ENCODE measurements around the gene ELL2.
"Not testable (repeated sequence)": the region's sequence is repeated elsewhere in the genome, so short reads cannot be mapped to it uniquely, and the experiment has no call there.

ELL2 gene

GRCh38 chr5:95931079-95931833 lies 30.4 kb downstream of the ELL2 start:
- DNase-seq (ENCODE audit: low read depth in 2 of 3, low spot score in 2 of 3), result no peak

DNA sequence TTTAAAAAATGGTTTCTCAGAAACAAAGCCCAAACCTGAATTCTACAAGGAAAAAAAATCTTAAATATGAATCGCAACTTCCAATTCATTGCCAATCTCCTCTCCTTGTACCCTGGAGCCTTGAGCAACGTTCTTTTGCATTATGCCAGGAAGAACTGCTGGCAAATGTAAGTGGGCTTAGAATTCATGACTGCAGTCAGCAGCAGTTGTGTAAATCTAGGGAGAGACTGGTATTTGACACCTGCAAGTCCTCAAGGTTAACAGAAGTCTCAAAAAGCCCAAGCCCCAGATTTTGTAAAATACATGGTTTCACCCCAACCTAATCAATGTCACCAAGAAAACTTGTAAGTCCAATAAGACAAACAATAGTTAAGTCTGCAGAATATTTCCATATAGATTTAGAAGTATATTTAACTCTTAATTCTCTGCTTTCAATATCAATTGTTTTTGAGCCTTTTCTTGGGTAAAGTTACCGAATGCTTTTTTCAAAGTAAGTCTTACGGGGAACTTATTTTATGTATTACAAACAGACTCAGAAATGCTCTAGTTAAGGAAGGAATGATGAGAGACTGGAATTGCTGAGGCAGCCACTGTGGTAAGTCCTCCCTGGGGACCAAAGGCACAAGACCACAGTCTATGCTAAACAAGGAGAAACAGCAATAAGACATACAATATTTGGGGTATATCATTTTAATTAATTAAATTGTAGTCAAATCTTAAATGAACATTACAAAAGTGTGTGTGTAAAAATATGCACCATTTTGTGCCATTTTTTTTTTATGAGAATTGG lies 31.3 kb downstream of the ELL2 start:
- no peak for DNase-seq (ENCODE audit: low read depth in 2 of 3, low spot score in 2 of 3)

DNA sequence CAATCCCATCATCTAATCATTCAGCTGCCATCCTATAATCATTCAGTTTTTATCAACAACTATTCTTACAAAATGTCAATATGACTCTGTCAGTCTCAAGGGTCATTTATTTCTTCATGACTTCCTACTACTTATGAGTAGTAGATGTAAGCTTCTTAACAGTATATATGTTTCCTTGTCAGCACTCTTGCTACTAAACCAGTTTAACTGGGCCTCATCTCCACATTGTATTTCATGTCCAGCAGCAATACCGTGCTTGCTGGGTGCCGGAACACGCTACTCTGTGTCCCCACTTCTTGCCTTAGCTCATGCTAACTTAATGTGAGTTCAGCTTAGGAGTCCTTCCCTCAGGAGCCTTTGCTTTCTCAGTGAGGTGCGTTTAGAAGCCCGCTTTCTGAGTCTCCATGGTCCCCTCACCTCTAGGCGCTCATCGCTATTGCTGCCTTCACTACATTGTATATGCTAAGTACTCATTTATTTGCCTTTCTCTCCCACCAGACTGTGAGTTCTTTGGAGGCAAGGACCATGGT lies 32.9 kb downstream of the ELL2 start:
- no peak for DNase-seq (ENCODE audit: low read depth in 2 of 3, low spot score in 2 of 3)

DNA sequence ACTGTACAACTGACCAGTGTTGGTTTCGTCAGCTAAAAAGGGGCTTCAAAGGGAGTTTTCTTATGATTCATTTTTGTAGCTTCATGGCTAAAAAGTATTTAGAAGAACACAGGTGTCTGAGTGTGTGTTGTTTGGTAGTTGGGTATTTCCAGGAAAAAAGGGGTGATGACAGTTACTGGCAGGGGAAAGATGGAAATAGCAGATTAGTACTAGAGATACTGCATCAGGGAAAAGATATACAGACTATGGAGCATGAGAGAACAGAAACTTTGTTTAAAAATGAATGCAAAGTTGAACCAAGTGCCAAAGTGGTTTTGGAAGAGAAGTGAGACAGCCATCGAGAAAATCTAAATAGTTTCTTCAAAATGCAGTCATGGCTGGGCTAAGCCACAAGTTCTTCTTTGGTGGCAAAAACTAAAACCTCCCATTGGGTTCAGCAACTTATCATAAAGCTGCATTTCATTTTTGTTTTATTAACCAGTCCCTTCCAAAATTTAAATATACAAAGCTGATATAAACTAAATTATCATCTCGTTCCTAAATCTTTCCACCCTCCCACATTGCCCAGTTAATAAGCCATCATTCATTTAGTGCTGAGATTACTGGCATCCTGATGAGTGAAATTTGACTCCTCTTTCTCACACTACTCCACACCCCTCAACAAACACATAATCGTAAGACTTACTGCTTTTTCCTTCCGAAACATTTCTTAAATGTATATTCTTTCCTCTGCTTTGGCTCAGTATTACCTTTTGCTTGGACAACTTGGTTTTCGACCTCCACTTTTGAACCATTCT lies 33.5 kb downstream of the ELL2 start:
- no peak for DNase-seq (ENCODE audit: low read depth in 2 of 3, low spot score in 2 of 3)

- not testable (repeated sequence) for DNase-seq (ENCODE audit: low read depth in 2 of 3, low spot score in 2 of 3)
These were observed 34.4 kb downstream of the ELL2 start for GRCh38 chr5:95927300-95927699.

DNA sequence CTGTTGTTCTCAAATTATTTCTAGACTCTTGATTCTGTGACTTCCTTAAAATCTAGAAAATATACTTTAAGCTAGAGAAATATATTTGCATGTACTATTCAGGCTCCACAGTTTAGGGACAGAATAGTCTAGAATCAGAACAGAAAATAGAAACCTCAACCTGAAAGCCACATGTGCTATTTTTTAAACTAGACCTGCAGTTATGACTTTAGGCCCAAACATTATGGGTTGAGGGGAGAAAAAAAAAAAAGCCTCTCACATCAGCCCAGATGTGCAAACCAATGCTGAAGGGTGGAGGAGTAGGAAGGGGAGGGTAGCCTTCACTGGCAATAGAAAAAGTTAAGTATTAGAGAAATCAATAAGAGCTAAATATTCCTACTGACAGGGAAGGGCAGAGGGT lies 35.7 kb downstream of the ELL2 start:
- no peak for DNase-seq (ENCODE audit: low read depth in 2 of 3, low spot score in 2 of 3)

- DNase-seq (ENCODE audit: low read depth in 2 of 3, low spot score in 2 of 3), result no peak
These were observed 36.3 kb downstream of the ELL2 start for GRCh38 chr5:95925378-95925744.

GRCh38 chr5:95924720-95925377 lies 36.8 kb downstream of the ELL2 start:
- DNase-seq (ENCODE audit: low read depth in 2 of 3, low spot score in 2 of 3), result no peak

GRCh38 chr5:95923918-95924544 lies 37.6 kb downstream of the ELL2 start:
- no peak for DNase-seq (ENCODE audit: low read depth in 2 of 3, low spot score in 2 of 3)

- no peak for DNase-seq (ENCODE audit: low read depth in 2 of 3, low spot score in 2 of 3)
These were observed 38.9 kb downstream of the ELL2 start for GRCh38 chr5:95922798-95923197.

DNA sequence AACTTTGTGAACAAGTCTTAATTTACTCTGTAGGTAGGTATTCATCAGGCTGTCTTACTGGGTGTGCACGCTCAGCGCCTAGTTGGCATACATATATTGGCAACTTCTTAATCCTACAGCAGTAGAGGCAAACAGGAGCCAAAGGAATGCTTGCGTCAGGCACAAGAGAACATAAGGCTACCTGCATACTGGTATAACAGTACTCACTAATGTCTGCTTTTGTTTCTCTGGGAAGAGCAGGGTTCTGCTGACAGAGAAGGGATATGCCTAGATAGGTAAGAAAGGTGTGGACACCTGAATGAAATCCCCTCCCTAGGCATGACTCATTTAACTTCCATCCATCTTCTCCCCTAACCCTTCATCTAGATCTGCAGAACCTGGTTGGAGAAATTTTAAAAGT lies 40.1 kb downstream of the ELL2 start:
- no peak for DNase-seq (ENCODE audit: low read depth in 2 of 3, low spot score in 2 of 3)

GRCh38 chr5:95920822-95921221 lies 40.8 kb downstream of the ELL2 start:
- DNase-seq (ENCODE audit: low read depth in 2 of 3, low spot score in 2 of 3), result no peak

- DNase-seq (ENCODE audit: low read depth in 2 of 3, low spot score in 2 of 3), result no peak
These were observed 42.0 kb downstream of the ELL2 start for GRCh38 chr5:95919658-95920057.

- DNase-seq (ENCODE audit: low read depth in 2 of 3, low spot score in 2 of 3), result no peak
These were observed 43.1 kb downstream of the ELL2 start for GRCh38 chr5:95918421-95919006.

DNA sequence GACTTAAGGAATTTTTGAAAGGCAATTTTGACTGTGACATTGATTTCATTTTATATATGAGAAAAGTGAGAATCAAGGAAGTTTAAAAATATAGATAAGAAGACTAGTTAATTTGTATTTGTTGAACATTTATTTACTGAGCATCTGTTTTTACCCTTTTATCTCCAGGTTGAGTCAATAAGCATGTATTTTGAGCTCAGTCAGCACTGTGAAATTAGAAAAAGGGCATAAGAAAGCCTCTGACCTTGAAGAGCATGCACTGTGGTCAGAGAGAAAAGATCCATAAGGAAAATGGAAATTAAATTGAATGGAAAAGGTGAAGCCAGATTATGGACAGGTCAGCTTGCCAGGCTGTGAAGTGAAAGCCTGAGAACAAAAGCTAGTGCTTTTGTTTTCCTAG lies 44.4 kb downstream of the ELL2 start:
- no peak for DNase-seq (ENCODE audit: low read depth in 2 of 3, low spot score in 2 of 3)

GRCh38 chr5:95916687-95917085 lies 45.0 kb downstream of the ELL2 start:
- no peak for DNase-seq (ENCODE audit: low read depth in 2 of 3, low spot score in 2 of 3)

DNA sequence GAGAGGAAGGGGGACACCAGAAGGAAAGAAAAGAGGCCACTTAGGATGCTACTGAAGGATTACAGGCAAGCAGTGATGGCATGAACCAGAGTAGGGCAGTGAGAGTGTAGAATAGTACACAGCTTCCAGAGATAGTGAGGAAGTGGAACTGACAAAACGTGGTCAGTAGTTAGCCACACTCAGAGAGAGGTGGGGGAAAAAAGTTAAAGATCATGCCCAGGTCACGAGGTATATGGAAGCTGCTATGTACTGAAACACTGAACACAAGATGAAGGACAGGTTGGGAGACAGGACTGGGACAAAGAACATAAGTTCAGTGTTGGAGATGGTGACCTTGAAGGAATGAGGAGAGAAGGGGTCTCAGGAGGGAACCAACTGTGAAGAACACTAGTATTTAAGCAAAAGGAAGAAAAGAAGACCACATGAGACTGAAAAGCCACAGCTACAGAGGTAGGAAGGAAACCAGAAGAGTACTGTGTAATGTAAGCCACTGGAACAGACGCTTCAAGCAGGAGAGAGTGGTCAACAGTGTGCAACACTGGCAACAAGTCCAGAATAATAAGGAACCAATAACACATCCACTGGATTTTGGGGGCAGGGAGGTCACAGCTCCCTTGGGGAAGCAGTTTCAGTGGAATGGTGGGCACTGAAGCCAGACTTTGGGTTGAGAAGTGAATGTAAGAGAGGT lies 45.5 kb downstream of the ELL2 start:
- DNase-seq (ENCODE audit: low read depth in 2 of 3, low spot score in 2 of 3), result no peak

GRCh38 chr5:95913663-95914062 lies 48.0 kb downstream of the ELL2 start:
- DNase-seq (ENCODE audit: low read depth in 2 of 3, low spot score in 2 of 3), result no peak

- DNase-seq (ENCODE audit: low read depth in 2 of 3, low spot score in 2 of 3), result no peak
These were observed 49.6 kb downstream of the ELL2 start for GRCh38 chr5:95912029-95912428.

GRCh38 chr5:95910521-95910920 lies 51.1 kb downstream of the ELL2 start:
- no peak for DNase-seq (ENCODE audit: low read depth in 2 of 3, low spot score in 2 of 3)

All from activated CD8-positive, alpha-beta memory T cell treated with anti-CD3 and anti-CD28 coated beads for 48 hours (primary cell).